Measurements from ENCODE around the gene RIMBP3C. TPM values are rescaled to one million over a fixed set of nuclear protein-coding genes. Genes with fewer than 3 reads are reported as not detected.
"Not testable (repeated sequence)": the region's sequence is repeated elsewhere in the genome, so short reads cannot be mapped to it uniquely, and the experiment has no call there.

RIMBP3C gene
- total and polyA plus RNA-seq, 4 experiments from 2014 or later, result 0.49 to 4.9 (median 4.5) TPM; not detected in 1

DNA sequence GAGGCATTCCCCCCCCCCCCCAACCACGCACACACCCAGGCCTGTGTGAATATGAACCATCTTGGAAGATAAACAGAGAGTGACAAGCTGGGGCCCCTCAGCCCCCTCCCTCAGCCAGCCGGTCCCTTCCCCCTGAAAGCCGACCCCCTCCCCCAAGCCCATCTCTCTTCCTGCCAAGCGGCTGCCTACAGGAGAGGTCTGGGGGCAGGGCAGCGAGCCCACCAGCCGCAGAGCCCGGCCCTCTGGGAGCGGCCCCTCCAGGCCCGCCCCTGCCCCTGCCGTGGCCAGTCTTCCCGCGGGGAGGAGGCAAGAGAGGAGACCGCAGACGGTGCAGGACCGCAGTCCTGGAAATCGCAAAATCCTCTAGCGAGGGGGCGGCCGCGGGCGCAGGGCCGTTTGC lies 34.7 kb downstream of the RIMBP3C start:
- H3K27ac Mint-ChIP-seq; CTCF ChIA-PET (ENCODE audit: partially characterized antibody); H3K27me3 Mint-ChIP-seq; H3K36me3 ChIP-seq (ENCODE audit: insufficient read depth, low read length); H3K36me3 Mint-ChIP-seq; intact Hi-C loops (cut with micrococcal nuclease); POLR2A ChIA-PET (ENCODE audit: partially characterized antibody); H3K27ac ChIP-seq (ENCODE audit: low read depth, low read length); H3K4me3 Mint-ChIP-seq; H3K9me3 Mint-ChIP-seq; DNase-seq; H3K9me3 ChIP-seq (ENCODE audit: control insufficient read depth in 1 of 2, low read length in 2 of 2); H3K4me3 ChIP-seq (ENCODE audit: low read length in 2 of 2); H3K4me1 Mint-ChIP-seq; H3K27me3 ChIP-seq (ENCODE audit: insufficient read depth, low read length); H3K4me1 ChIP-seq (ENCODE audit: insufficient read depth, low read length): not testable (repeated sequence)

DNA sequence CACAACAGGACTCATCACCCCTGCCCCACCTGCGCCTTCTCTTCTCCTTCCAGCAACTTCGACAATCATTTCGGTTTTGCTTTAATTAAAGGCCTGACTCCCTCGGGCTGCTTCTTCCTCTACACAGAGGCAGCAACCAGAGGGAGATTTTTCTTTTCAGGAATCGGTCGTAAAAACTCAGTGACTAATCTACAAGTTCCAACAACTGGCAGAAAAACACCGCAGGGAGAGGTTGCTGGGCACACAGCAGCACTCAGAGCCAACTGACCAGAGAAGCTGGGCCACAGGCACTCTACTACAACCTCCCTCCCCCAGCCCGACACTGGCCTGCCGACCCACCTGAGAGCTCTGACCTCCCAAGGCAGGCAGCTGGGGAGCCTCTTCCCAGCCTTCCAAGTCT lies 36.0 kb downstream of the RIMBP3C start:
- DNase-seq; H3K9me3 Mint-ChIP-seq; H3K9me3 ChIP-seq (ENCODE audit: control insufficient read depth in 1 of 2, low read length in 2 of 2); H3K27ac Mint-ChIP-seq; H3K4me3 ChIP-seq (ENCODE audit: low read length in 2 of 2); H3K4me3 Mint-ChIP-seq; CTCF ChIA-PET (ENCODE audit: partially characterized antibody); H3K27me3 Mint-ChIP-seq; H3K4me1 ChIP-seq (ENCODE audit: insufficient read depth, low read length); H3K36me3 ChIP-seq (ENCODE audit: insufficient read depth, low read length); H3K36me3 Mint-ChIP-seq; H3K27me3 ChIP-seq (ENCODE audit: insufficient read depth, low read length); POLR2A ChIA-PET (ENCODE audit: partially characterized antibody); intact Hi-C loops (cut with micrococcal nuclease); H3K4me1 Mint-ChIP-seq; H3K27ac ChIP-seq (ENCODE audit: low read depth, low read length): not testable (repeated sequence)

DNA sequence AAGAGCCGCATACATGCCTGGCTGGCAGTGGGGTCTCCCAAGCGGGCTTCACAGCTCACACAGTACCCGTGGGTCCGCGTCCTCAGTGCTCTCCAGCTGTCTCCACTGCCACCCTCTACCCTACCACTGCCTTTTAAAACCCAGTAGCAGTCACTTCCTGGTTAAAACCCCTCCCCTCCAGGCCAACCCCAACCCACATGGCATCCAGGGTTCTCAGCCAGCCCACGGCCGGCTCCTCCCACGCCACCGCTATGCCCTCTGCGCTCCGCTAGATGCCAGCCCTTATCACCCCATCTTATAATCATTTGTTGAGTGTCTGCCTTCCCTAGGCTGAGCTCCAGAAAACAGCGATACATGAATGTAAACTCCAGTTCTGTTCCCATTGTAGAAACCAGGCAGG lies 37.1 kb downstream of the RIMBP3C start:
- H3K4me3 Mint-ChIP-seq; POLR2A ChIA-PET (ENCODE audit: partially characterized antibody); H3K4me1 ChIP-seq (ENCODE audit: insufficient read depth, low read length); CTCF ChIA-PET (ENCODE audit: partially characterized antibody); intact Hi-C loops (cut with micrococcal nuclease); H3K27ac Mint-ChIP-seq; H3K27ac ChIP-seq (ENCODE audit: low read depth, low read length); H3K4me1 Mint-ChIP-seq; H3K27me3 Mint-ChIP-seq; H3K36me3 ChIP-seq (ENCODE audit: insufficient read depth, low read length); H3K9me3 ChIP-seq (ENCODE audit: control insufficient read depth in 1 of 2, low read length in 2 of 2); H3K4me3 ChIP-seq (ENCODE audit: low read length in 2 of 2); H3K36me3 Mint-ChIP-seq; H3K27me3 ChIP-seq (ENCODE audit: insufficient read depth, low read length); H3K9me3 Mint-ChIP-seq: not testable (repeated sequence)
- peak in 2 of 5 donors; percentile 11 to 16 for DNase-seq

DNA sequence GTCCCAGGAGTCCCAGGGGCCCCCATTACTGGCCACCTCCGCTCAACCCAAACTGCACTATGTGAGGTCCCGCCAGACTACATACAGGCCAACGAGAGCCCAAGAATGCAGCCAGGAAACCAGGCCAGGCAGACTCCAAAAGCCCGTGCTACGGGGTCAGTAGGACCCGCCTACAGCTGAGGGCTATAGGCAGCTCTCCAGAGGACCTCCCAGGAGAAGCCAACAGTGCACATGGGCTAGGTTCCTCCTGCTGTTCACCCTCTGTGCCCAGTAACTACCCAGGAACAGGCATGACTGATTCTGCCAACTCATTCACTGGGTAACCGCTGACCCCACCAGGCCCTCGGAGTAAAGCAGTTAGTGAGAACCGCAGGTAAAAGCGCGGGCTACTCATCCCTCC lies 39.2 kb downstream of the RIMBP3C start:
- H3K9me3 Mint-ChIP-seq; H3K36me3 Mint-ChIP-seq; intact Hi-C loops (cut with micrococcal nuclease); CTCF ChIA-PET (ENCODE audit: partially characterized antibody); H3K4me1 ChIP-seq (ENCODE audit: insufficient read depth, low read length); H3K4me3 ChIP-seq (ENCODE audit: low read length in 2 of 2); H3K27ac ChIP-seq (ENCODE audit: low read depth, low read length); H3K9me3 ChIP-seq (ENCODE audit: control insufficient read depth in 1 of 2, low read length in 2 of 2); H3K4me1 Mint-ChIP-seq; H3K4me3 Mint-ChIP-seq; H3K36me3 ChIP-seq (ENCODE audit: insufficient read depth, low read length); H3K27me3 ChIP-seq (ENCODE audit: insufficient read depth, low read length); H3K27me3 Mint-ChIP-seq; POLR2A ChIA-PET (ENCODE audit: partially characterized antibody): not testable (repeated sequence)
- peak in 1 of 5 donors; percentile 8 for DNase-seq
- H3K27ac Mint-ChIP-seq, result peak overlapping the region in 1 of 7 donors; percentile 11

DNA sequence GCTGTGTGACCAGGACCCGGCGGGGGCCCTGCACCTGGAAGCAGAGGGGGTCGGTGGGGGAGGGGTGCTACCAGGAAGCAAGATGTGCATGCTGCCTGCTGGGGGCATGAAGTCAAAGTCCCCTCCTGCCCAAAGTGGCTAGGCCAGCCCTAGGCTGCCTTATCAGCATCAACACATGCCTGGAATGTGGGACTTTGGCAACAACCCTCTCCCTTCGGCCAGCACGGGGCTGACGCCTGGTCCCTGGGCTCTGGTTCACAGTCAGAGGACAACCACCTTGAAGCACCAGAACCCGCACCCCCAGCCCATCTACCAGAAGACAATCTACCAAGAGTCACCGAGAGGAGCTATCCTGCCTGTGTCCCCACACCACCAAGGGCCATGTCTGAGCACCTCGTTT lies 40.9 kb downstream of the RIMBP3C start:
- H3K4me3 Mint-ChIP-seq; H3K36me3 Mint-ChIP-seq; H3K9me3 Mint-ChIP-seq; CTCF ChIA-PET (ENCODE audit: partially characterized antibody); DNase-seq; H3K36me3 ChIP-seq (ENCODE audit: insufficient read depth, low read length); H3K27me3 Mint-ChIP-seq; H3K4me3 ChIP-seq (ENCODE audit: low read length in 2 of 2); intact Hi-C loops (cut with micrococcal nuclease); H3K27me3 ChIP-seq (ENCODE audit: insufficient read depth, low read length); POLR2A ChIA-PET (ENCODE audit: partially characterized antibody); H3K4me1 ChIP-seq (ENCODE audit: insufficient read depth, low read length); H3K9me3 ChIP-seq (ENCODE audit: control insufficient read depth in 1 of 2, low read length in 2 of 2); H3K27ac Mint-ChIP-seq; H3K27ac ChIP-seq (ENCODE audit: low read depth, low read length); H3K4me1 Mint-ChIP-seq: not testable (repeated sequence)

DNA sequence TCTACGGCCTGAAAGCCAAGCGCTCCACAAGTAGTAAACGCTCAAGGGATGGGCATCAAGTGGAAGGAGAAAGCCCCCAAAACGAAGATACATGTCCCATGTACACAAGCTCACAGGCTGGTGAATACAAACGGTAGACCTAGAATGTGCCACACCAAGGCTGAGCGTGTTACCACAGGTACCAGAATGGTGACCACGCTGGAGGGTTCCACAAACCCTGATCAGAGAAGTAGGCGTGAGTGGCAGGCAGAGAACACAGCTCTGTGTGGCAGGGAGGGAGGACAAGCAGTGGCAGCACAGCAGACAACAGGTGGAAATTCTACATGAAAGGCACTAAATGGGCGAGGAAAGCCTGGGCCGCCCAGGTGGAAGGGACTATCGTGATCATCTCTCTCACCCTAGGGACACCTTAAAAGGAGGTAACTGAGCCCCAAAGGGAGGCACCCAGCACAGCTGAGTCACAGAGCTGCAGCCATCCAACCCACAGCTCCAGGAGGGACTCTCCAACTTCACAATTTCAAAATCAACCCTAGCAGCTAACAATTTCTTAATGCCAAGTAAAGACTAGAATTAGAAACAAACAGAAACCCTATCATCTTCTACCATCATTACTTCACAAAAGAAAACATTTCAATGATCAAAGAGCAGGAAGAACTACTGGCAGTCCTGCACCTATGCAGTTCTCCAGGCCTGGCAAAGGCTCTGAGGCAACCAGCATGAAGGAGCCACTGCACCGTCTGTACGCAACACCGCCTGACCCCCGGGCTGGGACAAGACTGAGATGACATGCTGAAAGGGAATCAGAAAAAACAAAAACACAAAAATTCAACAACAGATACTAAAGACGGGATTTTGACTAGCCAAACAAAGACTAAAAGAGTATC lies 51.4 kb downstream of the RIMBP3C start:
- POLR2A ChIA-PET (ENCODE audit: partially characterized antibody); H3K27ac ChIP-seq (ENCODE audit: low read depth, low read length); H3K9me3 ChIP-seq (ENCODE audit: control insufficient read depth in 1 of 2, low read length in 2 of 2); intact Hi-C loops (cut with micrococcal nuclease); H3K27ac Mint-ChIP-seq; H3K4me3 ChIP-seq (ENCODE audit: low read length in 2 of 2); CTCF ChIA-PET (ENCODE audit: partially characterized antibody); H3K4me1 ChIP-seq (ENCODE audit: insufficient read depth, low read length); H3K36me3 ChIP-seq (ENCODE audit: insufficient read depth, low read length); H3K9me3 Mint-ChIP-seq; H3K4me3 Mint-ChIP-seq; H3K36me3 Mint-ChIP-seq; H3K4me1 Mint-ChIP-seq; H3K27me3 ChIP-seq (ENCODE audit: insufficient read depth, low read length); DNase-seq; H3K27me3 Mint-ChIP-seq: not testable (repeated sequence)

DNA sequence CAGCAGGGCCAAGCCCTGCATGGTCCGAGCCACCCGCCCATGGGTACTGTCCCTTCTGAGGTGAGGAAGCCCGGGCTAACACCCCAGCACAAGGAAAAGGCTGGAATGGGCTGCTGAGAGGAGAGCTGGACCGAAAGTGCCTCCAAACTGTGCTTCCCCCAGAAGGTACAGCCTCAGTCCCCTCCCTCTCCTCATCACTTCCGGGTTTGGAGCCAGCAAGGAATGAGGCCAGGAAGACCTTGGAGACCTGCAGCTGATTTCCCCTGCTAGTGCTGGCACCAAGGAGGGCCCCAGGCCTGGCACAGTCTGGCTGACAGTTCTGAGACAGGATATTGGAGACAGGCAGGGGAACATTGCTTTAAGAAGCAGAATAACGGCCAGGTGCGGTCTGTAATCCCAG lies 52.8 kb downstream of the RIMBP3C start:
- H3K36me3 Mint-ChIP-seq; H3K9me3 Mint-ChIP-seq; H3K27ac Mint-ChIP-seq; H3K36me3 ChIP-seq (ENCODE audit: insufficient read depth, low read length); POLR2A ChIA-PET (ENCODE audit: partially characterized antibody); H3K4me3 ChIP-seq (ENCODE audit: low read length in 2 of 2); H3K4me1 Mint-ChIP-seq; intact Hi-C loops (cut with micrococcal nuclease); DNase-seq; H3K27ac ChIP-seq (ENCODE audit: low read depth, low read length); H3K27me3 Mint-ChIP-seq; H3K9me3 ChIP-seq (ENCODE audit: control insufficient read depth in 1 of 2, low read length in 2 of 2); CTCF ChIA-PET (ENCODE audit: partially characterized antibody); H3K4me1 ChIP-seq (ENCODE audit: insufficient read depth, low read length); H3K27me3 ChIP-seq (ENCODE audit: insufficient read depth, low read length); H3K4me3 Mint-ChIP-seq: not testable (repeated sequence)

DNA sequence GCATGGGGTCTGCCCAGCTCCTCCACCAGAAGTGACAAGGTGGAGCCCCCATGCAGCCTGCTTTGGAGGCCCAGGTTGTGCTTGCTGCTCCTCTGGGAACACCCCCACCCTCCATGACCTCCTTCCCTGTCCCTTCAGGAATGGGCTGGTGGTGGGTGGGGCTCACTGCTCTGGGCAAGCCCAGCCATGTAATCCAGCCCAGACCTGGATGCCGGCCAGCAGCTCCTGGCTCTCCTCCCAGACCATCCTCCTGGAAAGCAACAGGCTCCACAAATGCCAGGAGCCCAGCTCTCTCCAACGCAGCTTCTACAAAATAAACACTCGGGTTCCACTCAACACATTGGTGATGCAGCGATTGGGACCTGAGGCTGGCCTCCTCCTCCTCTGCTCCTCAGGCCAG lies 53.3 kb downstream of the RIMBP3C start:
- H3K9me3 Mint-ChIP-seq; CTCF ChIA-PET (ENCODE audit: partially characterized antibody); H3K27ac ChIP-seq (ENCODE audit: low read depth, low read length); H3K36me3 Mint-ChIP-seq; intact Hi-C loops (cut with micrococcal nuclease); H3K36me3 ChIP-seq (ENCODE audit: insufficient read depth, low read length); H3K4me1 Mint-ChIP-seq; H3K27me3 Mint-ChIP-seq; H3K4me3 ChIP-seq (ENCODE audit: low read length in 2 of 2); H3K9me3 ChIP-seq (ENCODE audit: control insufficient read depth in 1 of 2, low read length in 2 of 2); H3K4me1 ChIP-seq (ENCODE audit: insufficient read depth, low read length); H3K27me3 ChIP-seq (ENCODE audit: insufficient read depth, low read length); H3K4me3 Mint-ChIP-seq; H3K27ac Mint-ChIP-seq; POLR2A ChIA-PET (ENCODE audit: partially characterized antibody); DNase-seq: not testable (repeated sequence)
